SK-N-SH (cell line): Measurements from ENCODE around the gene CUX1. TPM values are rescaled to one million over a fixed set of nuclear protein-coding genes. Genes with fewer than 3 reads are reported as not detected.

Source experiments
- CHD2 ChIP-seq: fragments of 150-350 bp; IDR thresholded peaks from 2 replicates; pipeline ENCODE4 v1.6.1; 2018; ENCODE audit warnings: low read length; ENCODE audit not compliant: partially characterized antibody
- CTCF ChIP-seq: fragments of 200-600 bp; sonication (generic); IDR thresholded peaks from 2 replicates; pipeline ENCODE4 v1.6.1; 2017; ENCODE audit warnings: antibody characterized with exemption, mild to moderate bottlenecking, moderate library complexity
- ELF1 ChIP-seq: IDR thresholded peaks from 2 replicates; pipeline ENCODE4 v1.4.0; 2012
- EZH2phosphoT487 ChIP-seq: fragments of 200-600 bp; sonication (generic); IDR thresholded peaks from 2 replicates; pipeline ENCODE4 v1.6.1; 2017; ENCODE audit warnings: low read depth, mixed run types, mild to moderate bottlenecking, antibody characterized with exemption, moderate library complexity, borderline replicate concordance
- FOSL2 ChIP-seq: IDR thresholded peaks from 2 replicates; pipeline ENCODE4 v1.4.0; 2012; ENCODE audit warnings: low read depth, mild to moderate bottlenecking, moderate library complexity, borderline replicate concordance
- FOXM1 ChIP-seq: IDR thresholded peaks from 2 replicates; pipeline ENCODE4 v1.4.0; 2012; ENCODE audit warnings: low read depth, mild to moderate bottlenecking
- GATA2 ChIP-seq: sonication (generic); formaldehyde crosslinking; IDR thresholded peaks from 2 replicates; pipeline ENCODE4 v1.5.0; 2020; ENCODE audit warnings: mild to moderate bottlenecking, missing genetic modification reagents
- MEF2A ChIP-seq: IDR thresholded peaks from 2 replicates; pipeline ENCODE4 v1.4.0; 2012; ENCODE audit warnings: low read depth, borderline replicate concordance
- MXI1 ChIP-seq: IDR thresholded peaks from 2 replicates; pipeline ENCODE4 v1.6.1; 2012; ENCODE audit warnings: mild to moderate bottlenecking, low read depth, low read length, improper control_type of control experiment
- REST ChIP-seq: IDR thresholded peaks from 2 replicates; pipeline ENCODE4 v1.6.1; 2012; ENCODE audit warnings: mild to moderate bottlenecking, low read depth, low read length, moderate library complexity
- SIN3A ChIP-seq: IDR thresholded peaks from 2 replicates; pipeline ENCODE4 v1.6.1; 2012; ENCODE audit warnings: low read depth, mild to moderate bottlenecking, low read length, moderate library complexity, borderline replicate concordance
- TCF12 ChIP-seq: IDR thresholded peaks from 2 replicates; pipeline ENCODE4 v1.4.0; 2012
- USF1 ChIP-seq: IDR thresholded peaks from 2 replicates; pipeline ENCODE4 v1.4.0; 2012; ENCODE audit warnings: low read depth, borderline replicate concordance
- polyA plus RNA-seq, 3 experiments: library from polyadenylated mRNA; depleted of rRNA; stranded (reverse); fragments of >200 nt; gene quantifications; 2 replicates each; pipeline ENCODE4 v1.2.3, GENCODE V29; 2012

The CUX1 gene
- polyA plus RNA-seq, 1 of the 3 experiments (the other 2 are of a cell fraction): 68.6 TPM

- TF ChIP-seq FOXM1 (peak; percentile 58; the same call in 1 of the 2 replicates), MEF2A (peak; percentile 68; the same call in 1 of the 2 replicates), MXI1 (no peak), TCF12 (peak; percentile 89), ELF1 (no peak), USF1 (0 out of 2 replicates have a peak, but pooled peaks have one; percentile 18), FOSL2 (peak; percentile 98), EZH2phosphoT487 (no peak), SIN3A (peak; percentile 86; the same call in 1 of the 2 replicates), CHD2 (no peak), REST (peak; percentile 63), CTCF (peak; percentile 17; the same call in 1 of the 2 replicates), GATA2 (no peak)
These were observed 65.5 kb downstream of the CUX1 start (continued) for GRCh38 chr7:101882595-101883564.
